GM18858 (cell line): ENCODE data around the gene AVP.
"Not testable (repeated sequence)": the region's sequence is repeated elsewhere in the genome, so short reads cannot be mapped to it uniquely, and the experiment has no call there.

Experiments
- ATAC-seq: cut with Tn5 transposase; IDR thresholded peaks from one replicate; pipeline ENCODE4 v1.9.1; 2021; ENCODE audit not compliant: unreplicated experiment

The AVP gene, protein sequence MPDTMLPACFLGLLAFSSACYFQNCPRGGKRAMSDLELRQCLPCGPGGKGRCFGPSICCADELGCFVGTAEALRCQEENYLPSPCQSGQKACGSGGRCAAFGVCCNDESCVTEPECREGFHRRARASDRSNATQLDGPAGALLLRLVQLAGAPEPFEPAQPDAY

DNA sequence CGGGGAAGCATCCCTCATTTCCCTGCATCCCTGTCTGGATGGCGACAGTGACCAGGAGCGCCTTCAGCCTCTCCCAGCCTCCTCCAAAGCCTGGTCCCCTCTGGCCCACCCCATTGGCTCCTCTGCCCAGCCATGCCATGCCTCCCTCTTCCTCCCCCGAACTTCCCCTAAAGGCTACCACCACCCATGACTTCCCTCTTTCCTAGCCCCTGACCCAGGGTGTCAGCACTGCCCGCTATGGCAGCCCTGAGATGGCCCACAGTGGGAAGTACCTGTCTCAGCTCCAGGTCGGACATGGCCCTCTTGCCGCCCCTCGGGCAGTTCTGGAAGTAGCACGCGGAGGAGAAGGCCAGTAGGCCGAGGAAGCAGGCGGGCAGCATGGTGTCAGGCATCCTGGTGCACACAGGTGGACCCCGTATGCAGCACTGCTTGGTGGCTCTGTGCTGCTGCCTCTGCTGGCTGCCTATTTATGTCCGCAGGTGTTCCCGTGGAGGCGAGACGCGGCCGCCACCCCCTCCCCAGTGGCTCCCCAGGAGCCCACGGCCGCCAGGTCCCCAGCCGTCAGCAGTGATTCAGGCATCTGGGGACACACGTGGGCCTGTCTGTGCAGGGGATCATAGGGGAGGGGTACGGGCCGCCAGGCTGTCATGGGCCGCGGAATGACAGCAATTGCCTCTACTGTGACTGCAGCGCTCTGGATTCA, at the start of gene AVP:
TSS of gene AVP (minus strand) at position 442 of the 703 bp plus-strand sequence. CDS start at position 392, 50 bp downstream.
- ATAC-seq = no peak

DNA sequence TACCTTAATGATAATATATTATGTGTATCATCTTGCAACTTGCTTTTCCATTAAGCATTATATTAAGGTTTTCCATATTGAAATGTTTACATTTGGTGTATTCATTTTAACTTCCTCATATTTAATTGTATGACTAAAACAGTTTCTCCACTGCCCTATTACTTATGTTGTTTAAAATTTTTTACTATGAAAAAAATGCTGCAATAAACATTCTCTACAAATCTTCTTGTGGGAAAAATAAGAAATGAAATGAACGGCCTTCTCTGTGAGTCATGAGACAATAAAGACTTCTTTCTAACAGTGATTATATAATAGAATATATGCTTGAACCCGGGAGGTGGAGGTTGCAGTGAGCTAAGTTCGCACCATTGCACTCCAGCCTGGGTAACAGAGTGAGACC, 49.6 kb upstream of the AVP start:
- ATAC-seq = no peak

DNA sequence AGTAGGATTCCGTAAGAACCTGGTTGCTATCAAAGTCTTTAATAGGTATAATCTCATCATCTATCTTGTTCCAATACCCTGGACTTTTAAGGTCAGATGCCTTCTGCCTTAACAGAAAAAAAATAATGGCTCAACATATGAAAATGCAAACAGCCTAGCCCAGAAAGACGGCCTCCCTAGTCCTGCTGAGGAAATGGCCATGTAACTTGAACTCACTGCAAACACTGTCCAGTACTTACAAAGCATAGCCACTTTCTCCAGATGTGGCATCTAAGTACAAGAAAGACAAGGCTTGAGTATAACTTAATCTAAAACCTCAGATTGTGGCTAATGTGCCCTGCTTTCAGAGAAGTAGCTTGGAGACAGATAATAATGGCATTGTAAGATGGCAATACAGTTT, 48.6 kb upstream of the AVP start:
- ATAC-seq = no peak

DNA sequence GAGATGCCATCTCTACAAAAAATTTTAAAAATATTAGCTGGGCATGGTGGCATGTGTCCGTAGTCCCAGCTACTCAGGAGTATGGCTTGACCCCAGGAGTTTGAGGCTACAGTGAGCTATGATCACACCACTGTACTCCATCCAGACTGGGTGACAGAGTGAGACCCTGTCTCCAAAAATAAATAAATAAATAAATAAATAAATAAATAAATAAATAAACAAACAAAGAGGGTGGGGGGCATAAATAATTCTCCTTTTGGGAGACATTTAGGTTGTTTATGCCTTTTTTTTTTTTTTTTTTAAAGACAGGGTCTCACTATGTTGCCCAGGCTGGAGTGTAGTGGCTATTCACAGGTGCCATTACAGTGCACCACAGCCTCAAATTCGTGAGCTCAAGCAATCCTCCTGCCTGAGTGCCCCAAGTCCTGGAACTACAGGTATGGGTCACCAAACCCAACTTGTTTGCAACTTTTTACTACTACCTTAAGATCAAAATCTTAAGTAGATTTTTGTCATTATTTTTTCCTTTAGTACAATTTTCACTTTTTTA, 45.6 kb upstream of the AVP start:
- ATAC-seq = no peak

DNA sequence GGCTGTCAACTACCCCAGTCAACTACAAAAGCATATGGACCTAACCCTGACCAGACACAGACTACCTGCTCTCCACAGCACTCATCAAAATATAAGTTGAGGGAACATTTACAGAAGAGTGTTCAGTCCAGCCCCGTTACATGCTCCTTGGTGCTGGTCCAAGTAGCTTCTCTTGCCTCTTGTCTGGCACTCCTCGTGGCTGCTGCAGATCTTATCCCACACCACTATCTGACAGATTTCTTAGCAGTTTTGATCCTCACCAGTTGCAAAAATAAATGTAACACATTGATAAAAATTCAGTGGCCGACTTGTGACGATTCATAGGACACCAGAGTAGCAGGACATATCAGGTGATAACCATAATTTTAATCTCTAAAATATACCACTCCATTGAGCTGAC, 44.6 kb upstream of the AVP start:
- no peak for ATAC-seq

DNA sequence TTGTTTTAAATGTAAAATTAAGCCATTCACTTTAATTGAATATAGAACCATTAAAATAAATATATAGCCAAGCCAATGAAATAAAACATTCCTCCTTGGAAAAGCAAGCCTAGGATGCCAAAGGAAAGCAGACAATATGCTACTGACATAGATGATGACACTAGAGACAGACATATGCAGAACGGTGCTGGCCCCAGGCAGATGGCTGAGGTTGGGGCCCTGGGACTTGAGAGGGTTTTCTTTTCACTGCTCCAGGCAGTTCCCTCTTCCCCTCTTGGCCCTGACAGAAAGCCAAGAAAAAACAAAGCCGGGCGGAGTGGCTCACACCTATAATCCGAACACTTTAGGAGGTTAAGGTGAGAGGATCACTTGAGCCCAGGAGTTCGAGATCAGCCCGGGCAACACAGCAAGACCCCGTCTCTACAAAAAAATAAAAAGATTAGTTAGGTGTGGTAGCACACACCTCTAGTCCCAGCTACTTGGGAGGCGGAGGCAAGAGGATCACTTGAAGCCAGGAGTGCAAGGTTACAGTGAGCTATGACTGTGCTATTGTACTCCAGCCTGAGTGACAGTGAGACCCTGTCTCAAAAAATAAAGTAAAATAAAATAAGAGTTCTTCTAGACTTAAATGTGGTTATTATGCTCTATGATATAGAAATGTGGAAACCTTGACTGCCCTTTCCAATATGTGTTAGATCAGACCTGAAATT, 43.9 kb upstream of the AVP start:
- no peak for ATAC-seq

- no peak for ATAC-seq
These were observed 42.0 kb upstream of the AVP start for GRCh38 chr20:3126527-3126859.

DNA sequence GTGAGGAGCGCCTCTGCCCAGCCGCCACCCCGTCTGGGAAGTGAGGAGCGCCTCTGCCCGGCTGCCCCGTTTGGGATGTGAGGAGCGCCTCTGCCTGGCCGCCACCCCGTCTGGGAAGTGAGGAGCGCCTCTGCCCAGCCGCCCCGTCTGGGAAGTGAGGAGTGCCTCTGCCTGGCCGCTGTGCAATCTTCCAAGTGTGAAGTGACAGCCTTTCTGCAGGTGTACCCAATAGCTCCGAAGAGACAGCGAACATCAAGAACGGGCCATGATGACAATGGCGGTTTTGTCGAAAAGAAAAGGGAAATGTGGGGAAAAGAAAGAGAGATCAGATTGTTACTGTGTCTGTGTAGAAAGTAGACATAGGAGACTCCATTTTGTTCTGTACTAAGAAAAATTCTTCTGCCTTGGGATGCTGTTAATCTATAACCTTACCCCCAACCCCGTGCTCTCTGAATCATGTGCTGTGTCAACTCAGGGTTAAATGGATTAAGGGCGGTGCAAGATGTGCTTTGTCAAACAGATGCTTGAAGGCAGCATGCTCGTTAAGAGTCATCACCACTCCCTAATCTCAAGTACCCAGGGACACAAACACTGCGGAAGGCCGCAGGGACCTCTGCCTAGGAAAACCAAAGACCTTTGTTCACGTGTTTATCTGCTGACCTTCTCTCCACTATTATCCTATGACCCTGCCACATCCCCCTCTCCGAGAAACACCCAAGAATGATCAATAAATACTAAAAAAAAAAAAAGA, 41.4 kb upstream of the AVP start:
- ATAC-seq = not testable (repeated sequence)

DNA sequence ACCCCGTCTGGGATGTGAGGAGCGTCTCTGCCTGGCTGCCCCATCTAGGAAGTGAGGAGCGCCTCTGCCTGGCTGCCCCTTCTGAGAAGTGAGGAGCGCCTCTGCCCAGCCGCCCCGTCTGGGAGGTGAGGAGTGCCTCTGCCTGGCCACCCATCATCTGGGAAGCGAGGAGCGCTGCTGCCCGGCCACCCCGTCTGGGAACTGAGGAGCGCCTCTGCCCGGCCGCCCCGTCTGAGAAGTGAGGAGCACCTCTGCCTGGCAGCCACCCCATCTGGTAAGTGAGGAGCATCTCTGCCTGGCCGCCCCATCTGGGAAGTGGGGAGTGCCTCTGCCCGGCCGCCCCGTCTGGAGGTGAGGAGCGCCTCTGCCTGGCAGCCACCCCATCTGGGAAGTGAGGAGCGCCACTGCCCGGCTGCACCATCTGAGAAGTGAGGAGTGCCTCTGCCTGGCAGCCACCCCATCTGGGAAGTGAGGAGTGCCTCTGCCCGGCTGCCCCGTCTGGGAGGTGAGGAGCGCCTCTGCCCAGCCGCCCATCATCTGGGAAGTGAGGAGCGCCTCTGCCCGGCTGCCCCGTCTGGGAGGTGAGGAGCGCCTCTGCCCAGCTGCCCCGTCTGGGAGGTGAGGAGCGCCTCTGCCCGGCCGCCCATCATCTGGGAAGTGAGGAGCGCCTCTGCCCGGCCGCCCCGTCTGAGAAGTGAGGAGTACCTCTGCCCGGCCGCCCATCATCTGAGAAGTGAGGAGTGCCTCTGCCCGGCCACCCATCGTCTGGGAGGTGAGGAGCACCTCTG, 40.4 kb upstream of the AVP start:
- not testable (repeated sequence) for ATAC-seq

DNA sequence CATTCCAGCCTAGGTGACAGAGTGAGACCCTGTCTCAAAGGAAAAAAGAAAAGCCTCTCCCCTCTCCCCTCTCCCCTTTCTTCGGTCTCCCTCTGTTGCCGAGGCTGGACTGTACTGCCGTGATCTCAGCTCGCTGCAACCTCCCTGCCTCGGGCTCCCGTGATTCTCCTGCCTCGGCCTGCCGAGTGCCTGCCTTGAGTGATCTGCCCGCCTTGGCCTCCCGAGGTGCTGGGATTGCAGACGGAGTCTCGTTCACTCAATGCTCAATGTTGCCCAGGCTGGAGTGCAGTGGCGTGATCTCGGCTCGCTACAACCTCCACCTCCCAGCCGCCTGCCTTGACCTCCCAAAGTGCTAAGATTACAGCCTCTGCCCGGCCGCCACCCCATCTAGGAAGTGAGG, 39.6 kb upstream of the AVP start:
- not testable (repeated sequence) for ATAC-seq

DNA sequence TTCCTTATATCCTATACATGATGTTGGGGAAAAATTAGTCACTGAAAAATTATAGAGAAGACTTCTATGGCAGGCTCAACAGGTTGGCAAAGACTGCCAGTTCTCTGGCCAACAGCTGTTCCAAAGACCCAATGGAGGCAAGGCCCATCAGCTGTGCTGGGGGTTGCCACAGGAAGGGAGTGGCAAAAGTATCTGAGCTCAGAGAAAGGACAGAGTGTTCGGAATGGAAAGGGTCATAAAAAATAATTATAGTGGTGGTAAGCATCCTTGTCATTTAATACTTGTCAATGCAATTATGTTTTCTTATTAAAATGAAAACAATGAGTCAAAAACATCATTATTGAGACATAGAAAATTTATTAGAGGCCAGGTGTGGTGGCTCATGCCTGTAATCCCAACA, 39.0 kb upstream of the AVP start:
- ATAC-seq = no peak

GRCh38 chr20:3121955-3122610, 37.6 kb upstream of the AVP start:
- no peak for ATAC-seq

GRCh38 chr20:3121271-3121911, 36.9 kb upstream of the AVP start:
- no peak for ATAC-seq

- ATAC-seq = no peak
These were observed 34.5 kb upstream of the AVP start for GRCh38 chr20:3119044-3119443.

DNA sequence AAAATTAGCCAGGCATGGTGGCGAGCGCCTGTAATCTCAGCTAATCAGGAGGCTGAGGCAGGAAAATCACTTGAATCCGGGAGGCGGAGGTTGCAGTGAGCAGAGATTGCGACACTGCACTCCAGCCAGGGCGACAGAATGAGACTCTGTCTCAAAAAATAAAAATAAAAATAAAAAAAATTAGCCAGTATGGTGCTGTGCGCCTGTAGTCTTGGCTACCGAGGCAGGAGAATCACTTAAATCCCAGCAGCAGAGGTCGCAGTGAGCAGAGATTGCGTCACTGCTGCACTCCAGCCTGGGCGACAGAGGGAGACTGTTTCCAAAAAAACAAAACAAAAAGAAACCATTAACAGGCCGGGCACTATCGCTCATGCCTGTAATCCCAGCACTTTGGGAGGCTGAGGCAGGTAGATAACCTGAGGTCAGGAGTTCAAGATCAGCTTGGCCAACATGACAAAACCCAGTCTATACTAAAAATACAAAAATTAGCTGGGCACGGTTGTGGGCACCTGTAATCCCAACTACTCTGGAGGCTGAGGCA, 33.4 kb upstream of the AVP start:
- not testable (repeated sequence) for ATAC-seq

- ATAC-seq = no peak
These were observed 31.8 kb upstream of the AVP start for GRCh38 chr20:3116341-3116740.

- ATAC-seq = no peak
These were observed 30.9 kb upstream of the AVP start for GRCh38 chr20:3115190-3116107.

DNA sequence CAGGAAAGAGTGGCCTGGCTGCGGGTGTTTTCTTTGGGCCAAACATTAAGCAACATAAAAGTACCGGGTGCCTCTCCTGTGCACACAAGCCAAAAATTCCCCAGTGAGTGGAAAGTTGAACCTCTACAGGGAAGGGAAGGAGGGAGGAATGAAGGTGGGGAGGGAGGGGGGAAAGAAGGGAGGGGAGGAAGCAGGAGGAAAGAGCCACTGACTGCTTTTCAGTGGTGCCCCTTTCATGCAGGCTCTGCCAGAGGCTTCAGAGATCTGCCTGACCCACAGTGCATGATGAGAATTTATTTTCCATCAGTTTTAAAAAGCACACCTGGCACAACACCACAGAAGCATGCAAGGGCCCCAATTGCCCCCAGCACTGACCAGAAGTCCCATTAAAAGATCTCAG, 27.5 kb upstream of the AVP start:
- ATAC-seq = no peak
